Muscle of leg (tissue), 11 donors: ENCODE measurements around the gene DTD2. TPM values are rescaled to one million over a fixed set of nuclear protein-coding genes. Genes with fewer than 3 reads are reported as not detected.
A peak's percentile ranks its signal among the peaks of the same experiment; 100 is the strongest.
"Not testable (repeated sequence)": the region's sequence is repeated elsewhere in the genome, so short reads cannot be mapped to it uniquely, and the experiment has no call there.

Experiments
- DNase-seq: peaks from one replicate; pipeline ENCODE4 v3.0.0; 2013
- H3K27ac ChIP-seq: one replicate; pipeline ENCODE4 v1.5.1; 2013; ENCODE audit warnings: mild to moderate bottlenecking, low read length, control low read depth
- H3K27me3 ChIP-seq: one replicate; pipeline ENCODE4 v1.6.1; 2013; ENCODE audit warnings: low read length; ENCODE audit not compliant: control insufficient read depth, insufficient read depth
- H3K36me3 ChIP-seq: one replicate; pipeline ENCODE4 v1.6.1; 2013; ENCODE audit warnings: low read length; ENCODE audit not compliant: control insufficient read depth, insufficient read depth
- H3K4me1 ChIP-seq: one replicate; pipeline ENCODE4 v1.6.1; 2013; ENCODE audit warnings: low read length; ENCODE audit not compliant: control insufficient read depth, insufficient read depth
- H3K4me3 ChIP-seq: one replicate; pipeline ENCODE4 v1.5.1; 2013; ENCODE audit warnings: low read length, control low read depth
- H3K9me3 ChIP-seq: replicated peaks from 2 replicates; pipeline ENCODE4 v1.6.1; 2013; ENCODE audit warnings: low read depth, low read length; ENCODE audit not compliant: control insufficient read depth
- WGBS: methylation state at CpG from one replicate; pipeline ENCODE4 v1.1.5; 2013; ENCODE audit warnings: missing lambda C conversion rate; ENCODE audit not compliant: insufficient coverage; 5-methylcytosine and 5-hydroxymethylcytosine counted together
- polyA plus RNA-seq, 8 donors: library from polyadenylated mRNA; unstranded; fragments of 120-200 nt; gene quantifications; one replicate each; pipeline versions ENCODE4 v1.2.1 to v1.2.3, GENCODE V29; 2013; ENCODE audit warnings: inconsistent platforms in 1 of 8, low replicate concordance in 1 of 8; ENCODE audit not compliant: insufficient read length in 8 of 8, insufficient read depth in 1 of 8
- total RNA-seq: library from RNA; stranded (reverse); fragments of 120-200 nt; gene quantifications from one replicate; pipeline ENCODE4 v1.2.4, GENCODE V29; 2013

The DTD2 gene
- total and polyA plus RNA-seq, 9 donors = 8.3 to 16.1 (median 12.7) TPM

DNA sequence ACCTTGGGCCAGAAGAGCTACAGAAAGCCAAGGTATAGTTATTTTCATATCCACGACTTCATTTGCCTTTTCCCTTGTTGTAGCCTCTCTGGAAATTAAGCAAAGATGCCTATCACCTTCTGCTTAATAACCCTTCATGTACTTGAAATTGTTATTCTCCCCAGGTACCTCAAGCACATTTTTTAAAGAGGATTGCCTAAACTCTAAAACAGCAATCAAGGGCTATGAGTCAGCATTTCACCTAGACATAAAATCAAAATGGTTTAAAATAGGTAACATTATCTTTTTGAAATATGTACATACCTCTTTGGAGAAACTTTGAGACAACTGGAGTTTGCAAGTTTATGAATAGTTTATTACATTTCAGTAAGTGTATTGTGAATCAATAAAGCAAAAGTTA is 11.6 kb downstream of the DTD2 start:
- no peak overlapping the region for H3K4me3 ChIP-seq
- peaks cover 6% of the 10 kb centered on the region for H3K36me3 ChIP-seq
- no CpG with 5 or more reads among the region's 1 CpG for WGBS
- no peaks in the 10 kb centered on the region for H3K27me3 ChIP-seq
- no peak for DNase-seq
- H3K9me3 ChIP-seq = no peaks in the 10 kb centered on the region
- no peak overlapping the region for H3K27ac ChIP-seq
- H3K4me1 ChIP-seq = no peaks in the 10 kb centered on the region

DNA sequence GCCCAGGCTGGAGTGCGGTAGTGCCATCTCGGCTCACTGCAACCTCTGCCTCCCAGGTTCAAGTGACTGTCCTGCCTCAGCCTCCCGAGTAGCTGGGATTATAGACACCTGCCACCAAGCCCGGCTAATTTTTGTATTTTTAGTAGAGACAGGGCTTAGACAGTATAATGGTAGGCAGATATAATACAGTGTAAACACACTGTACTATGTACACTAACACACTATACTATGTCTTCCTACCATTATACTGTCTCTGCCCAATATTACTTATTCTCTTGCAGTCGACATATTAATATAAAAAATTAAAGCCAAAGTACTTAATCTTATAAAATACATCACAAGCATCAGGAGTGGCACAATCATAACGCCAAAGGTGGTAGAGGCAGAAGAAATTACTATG is 15.0 kb downstream of the DTD2 start:
- H3K27ac ChIP-seq = no peak overlapping the region
- WGBS = no CpG with 5 or more reads among the region's 6 CpGs

DNA sequence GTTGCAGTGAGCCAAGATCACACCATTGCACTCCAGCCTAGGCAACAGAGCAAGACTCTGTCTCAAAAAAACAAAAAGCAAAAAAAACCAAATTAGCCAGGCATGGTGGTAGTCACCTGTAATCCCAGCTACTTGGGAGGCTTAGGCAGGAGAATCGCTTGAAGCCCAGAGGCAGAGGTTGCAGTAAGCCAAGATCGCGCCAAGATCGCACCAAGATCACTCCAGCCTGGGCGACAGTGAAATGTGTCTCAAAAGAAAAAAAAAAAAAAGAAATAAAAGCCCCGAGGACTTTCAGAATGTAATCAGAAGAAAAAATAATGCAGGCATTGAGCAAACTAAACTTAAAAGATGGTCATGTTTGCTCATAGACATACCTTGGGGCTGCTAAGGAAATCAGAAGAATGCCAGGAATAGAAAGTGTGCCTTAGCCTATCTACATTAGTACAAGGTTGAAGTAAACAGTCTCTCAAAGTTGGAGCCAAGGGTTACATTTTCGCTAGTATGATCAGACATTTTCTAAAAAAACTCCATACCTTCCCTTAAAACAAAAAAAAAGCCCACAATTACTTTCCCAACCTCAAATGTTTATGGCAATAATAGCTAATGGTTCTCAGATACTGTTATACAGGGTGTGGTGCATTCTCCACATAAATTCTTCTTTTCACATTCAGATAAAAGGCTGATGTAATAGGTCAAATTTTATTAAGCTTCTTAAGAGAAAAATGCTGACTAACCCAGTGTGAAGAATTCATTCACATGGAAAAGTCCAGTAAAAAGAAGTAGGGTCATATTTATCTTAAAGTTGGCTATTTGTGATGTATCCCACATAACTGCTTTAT is 15.8 kb downstream of the DTD2 start:
- no peak overlapping the region for H3K4me3 ChIP-seq
- H3K27ac ChIP-seq = peak overlapping the region; percentile 42
- H3K4me1 ChIP-seq = no peaks in the 10 kb centered on the region
- no peaks in the 10 kb centered on the region for H3K27me3 ChIP-seq
- WGBS = 100% methylated on average over 1 of the region's 7 CpGs
- peak; percentile 60 for DNase-seq
- H3K36me3 ChIP-seq = no peaks in the 10 kb centered on the region
- no peaks in the 10 kb centered on the region for H3K9me3 ChIP-seq

More for the DNA sequence above, 15.0 kb downstream of the DTD2 start:
- no peaks in the 10 kb centered on the region for H3K9me3 ChIP-seq
- H3K4me3 ChIP-seq = no peak overlapping the region
- no peaks in the 10 kb centered on the region for H3K36me3 ChIP-seq
- H3K27me3 ChIP-seq = no peaks in the 10 kb centered on the region
- H3K4me1 ChIP-seq = no peaks in the 10 kb centered on the region
- DNase-seq = no peak

DNA sequence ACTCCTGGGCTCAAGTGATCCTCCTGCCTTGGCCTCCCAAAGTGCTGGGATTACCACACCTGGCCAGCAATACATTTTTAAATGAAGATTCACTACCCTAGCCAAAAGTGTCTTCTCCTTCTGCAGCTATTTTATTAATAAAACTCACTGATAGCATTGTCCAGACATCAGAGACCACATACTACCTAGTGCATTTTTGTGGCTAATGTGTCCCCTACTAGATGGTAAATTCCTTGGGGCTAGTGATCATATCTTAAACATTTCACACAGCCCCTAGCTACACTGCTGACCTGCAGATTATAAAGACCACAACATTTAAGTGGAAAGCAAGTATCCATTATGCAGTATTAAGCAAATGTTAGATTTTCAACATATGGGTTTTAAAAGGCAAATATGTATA is 17.0 kb downstream of the DTD2 start:
- Histone ChIP-seq H3K27ac (no peak overlapping the region), H3K36me3 (no peaks in the 10 kb centered on the region), H3K4me1 (no peaks in the 10 kb centered on the region), H3K9me3 (no peaks in the 10 kb centered on the region), H3K4me3 (no peak overlapping the region), H3K27me3 (no peaks in the 10 kb centered on the region)
- no peak for DNase-seq

DNA sequence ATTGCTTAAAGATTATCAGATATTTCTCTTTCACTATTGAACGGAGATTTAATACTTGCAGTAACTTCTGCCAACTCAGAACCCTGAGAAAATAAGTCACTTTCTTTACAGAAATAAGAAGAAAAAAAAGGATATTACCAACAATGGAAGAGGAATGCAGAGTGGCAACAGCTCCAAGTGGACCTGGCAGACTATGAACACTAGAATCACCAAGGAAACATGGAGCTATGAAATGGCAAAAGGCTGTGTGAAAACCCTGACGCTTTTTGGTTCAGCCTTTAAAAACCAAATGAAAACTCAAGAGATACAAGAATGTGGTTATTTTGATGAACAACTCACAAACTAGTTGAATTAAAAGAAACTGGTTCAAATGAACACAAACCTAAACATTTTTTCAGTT is 17.7 kb downstream of the DTD2 start:
- H3K27me3 ChIP-seq = no peaks in the 10 kb centered on the region
- no peaks in the 10 kb centered on the region for H3K36me3 ChIP-seq
- no peak for DNase-seq
- H3K4me3 ChIP-seq = no peak overlapping the region
- H3K27ac ChIP-seq = no peak overlapping the region
- H3K9me3 ChIP-seq = no peaks in the 10 kb centered on the region
- no peaks in the 10 kb centered on the region for H3K4me1 ChIP-seq
- no CpG with 5 or more reads among the region's 2 CpGs for WGBS

DNA sequence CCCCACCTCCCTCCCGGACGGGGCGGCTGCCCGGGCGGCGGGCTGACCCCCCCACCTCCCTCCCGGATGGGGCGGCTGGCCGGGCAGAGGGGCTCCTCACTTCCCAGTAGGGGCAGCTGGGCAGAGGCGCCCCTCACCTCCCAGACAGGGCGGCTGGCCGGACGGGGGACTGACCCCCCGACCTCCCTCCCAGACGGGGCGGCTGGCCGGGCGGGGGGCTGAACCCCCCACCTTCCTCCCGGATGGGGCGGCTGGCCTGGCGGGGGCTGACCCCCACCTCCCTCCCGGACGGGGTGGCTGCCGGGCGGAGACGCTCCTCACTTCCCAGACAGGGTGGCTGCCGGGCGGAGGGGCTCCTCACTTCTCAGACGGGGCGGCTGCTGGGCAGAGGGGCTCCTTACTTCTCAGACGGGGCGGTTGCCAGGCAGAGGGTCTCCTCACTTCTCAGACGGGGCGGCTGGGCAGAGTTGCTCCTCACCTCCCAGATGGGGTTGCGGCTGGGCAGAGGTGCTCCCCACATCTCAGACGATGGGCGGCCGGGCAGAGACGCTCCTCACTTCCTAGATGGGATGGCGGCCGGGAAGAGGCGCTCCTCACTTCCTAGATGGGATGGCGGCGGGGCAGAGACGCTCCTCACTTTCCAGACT is 20.1 kb downstream of the DTD2 start:
- not testable (repeated sequence) for H3K4me1 ChIP-seq, H3K4me3 ChIP-seq, H3K27me3 ChIP-seq, DNase-seq, H3K36me3 ChIP-seq, H3K27ac ChIP-seq, H3K9me3 ChIP-seq
- WGBS = no CpG with 5 or more reads among the region's 45 CpGs

DNA sequence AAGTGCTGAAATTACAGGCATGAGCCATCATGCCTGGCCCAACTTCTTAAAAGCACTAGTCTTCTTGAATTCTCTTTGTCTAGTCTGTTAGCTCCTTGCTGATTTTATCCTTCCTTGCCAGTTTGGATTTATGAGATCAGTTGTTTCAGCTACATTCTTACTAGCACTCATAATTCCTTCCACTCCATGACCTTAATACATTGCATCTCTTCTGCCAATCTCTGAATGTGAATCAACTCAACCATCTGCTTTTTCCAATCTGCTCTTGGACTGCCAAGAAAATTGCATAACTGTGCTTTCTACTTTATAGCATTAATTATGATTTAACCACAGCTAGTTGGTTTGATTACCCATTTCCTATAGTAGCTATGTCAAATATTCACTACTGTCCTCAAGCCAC is 22.0 kb downstream of the DTD2 start:
- H3K4me1 ChIP-seq = no peaks in the 10 kb centered on the region
- H3K27ac ChIP-seq = no peak overlapping the region
- no peaks in the 10 kb centered on the region for H3K27me3 ChIP-seq
- peaks cover 4% of the 10 kb centered on the region for H3K9me3 ChIP-seq
- H3K4me3 ChIP-seq = no peak overlapping the region
- peaks cover 6% of the 10 kb centered on the region for H3K36me3 ChIP-seq
- peak; percentile 87 for DNase-seq

DNA sequence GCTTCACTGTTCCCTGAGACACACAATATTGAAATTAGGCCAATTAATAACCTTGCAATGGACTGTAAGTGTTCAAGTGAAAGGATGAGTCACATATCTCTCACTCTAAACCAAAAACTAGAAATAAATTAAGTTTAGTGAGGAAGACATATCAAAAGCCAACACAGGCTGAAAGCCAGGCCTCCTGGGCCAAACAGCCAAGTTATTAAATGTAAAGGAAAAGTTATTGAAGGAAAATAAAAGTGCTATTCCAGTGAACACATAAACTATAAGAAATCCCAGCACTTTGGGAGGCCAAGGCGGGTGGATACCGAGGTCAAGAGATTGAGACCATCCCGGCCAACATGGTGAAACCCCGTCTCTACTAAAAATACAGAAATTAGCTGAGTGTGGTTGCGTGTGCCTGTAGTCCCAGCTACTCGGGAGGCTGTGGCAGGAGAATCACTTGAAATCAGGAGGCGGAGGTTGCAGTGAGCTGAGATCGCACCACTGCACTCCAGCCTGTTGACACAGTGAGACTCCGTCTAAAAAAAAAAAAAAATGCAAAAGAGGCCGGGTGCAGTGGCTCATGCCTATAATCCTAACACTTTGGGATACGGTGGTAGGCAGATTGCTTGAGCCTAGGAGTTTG is 26.6 kb downstream of the DTD2 start:
- Histone ChIP-seq H3K36me3 (peaks cover 6% of the 10 kb centered on the region), H3K4me1 (no peaks in the 10 kb centered on the region), H3K27ac (no peak overlapping the region), H3K4me3 (no peak overlapping the region), H3K9me3 (peaks cover 4% of the 10 kb centered on the region), H3K27me3 (no peaks in the 10 kb centered on the region)
- peak; percentile 67 for DNase-seq
- 90% methylated on average over 2 of the region's 11 CpGs for WGBS

DNA sequence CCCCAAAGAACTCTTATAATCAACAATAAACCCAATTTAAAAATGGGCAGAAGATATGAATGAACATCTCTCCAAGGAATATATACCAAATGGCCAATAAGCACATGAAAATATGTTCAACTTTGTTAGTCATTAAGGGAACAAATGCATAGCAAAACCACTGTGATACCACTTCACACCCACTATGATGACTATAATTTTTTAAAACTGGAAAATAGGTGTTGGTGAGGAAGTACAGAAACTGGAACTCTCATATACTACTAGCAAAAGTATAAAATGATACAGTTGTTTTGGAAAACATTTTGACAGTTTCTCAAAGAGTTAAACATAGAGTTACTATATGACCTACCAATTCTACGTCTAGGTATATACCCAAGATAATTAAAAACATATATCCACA is 27.5 kb downstream of the DTD2 start:
- H3K27me3 ChIP-seq = no peaks in the 10 kb centered on the region
- DNase-seq = no peak
- H3K9me3 ChIP-seq = peaks cover 4% of the 10 kb centered on the region
- WGBS = no CpG with 5 or more reads among the region's 1 CpG
- no peaks in the 10 kb centered on the region for H3K4me1 ChIP-seq
- H3K27ac ChIP-seq = no peak overlapping the region
- H3K4me3 ChIP-seq = no peak overlapping the region
- peaks cover 6% of the 10 kb centered on the region for H3K36me3 ChIP-seq

DNA sequence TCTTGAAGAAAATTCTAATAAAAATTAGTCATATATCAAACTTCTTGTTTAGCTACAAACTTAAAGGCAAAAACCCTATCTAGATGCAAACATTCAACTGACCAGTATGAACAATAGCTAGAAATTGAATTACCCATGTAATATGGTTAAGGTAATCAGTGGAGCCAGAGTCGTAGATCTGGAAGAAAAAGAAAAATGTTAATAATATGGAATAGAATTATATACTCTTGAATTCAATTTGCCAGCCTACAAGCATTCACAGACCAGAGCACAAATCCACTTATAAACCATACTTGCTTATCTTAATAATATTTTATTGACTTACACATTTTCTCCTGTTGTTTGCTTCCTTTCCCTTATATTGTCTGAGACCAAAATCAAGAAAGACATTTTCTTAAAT is 29.3 kb downstream of the DTD2 start:
- Histone ChIP-seq H3K27me3 (no peaks in the 10 kb centered on the region), H3K4me3 (no peak overlapping the region), H3K36me3 (peaks cover 6% of the 10 kb centered on the region), H3K27ac (no peak overlapping the region), H3K9me3 (peaks cover 4% of the 10 kb centered on the region), H3K4me1 (no peaks in the 10 kb centered on the region)
- no CpG with 5 or more reads among the region's 1 CpG for WGBS
- DNase-seq = no peak
